OCI-LY1 (cell line): Measurements from ENCODE around the gene ANAPC13.
A peak's percentile ranks its signal among the peaks of the same experiment; 100 is the strongest.

Source experiments
- H2AFZ ChIP-seq: fragments of 200-600 bp; sonication (generic), shearing (Covaris generic); 2 replicates; pipeline ENCODE4 v1.6.0; 2014; ENCODE audit warnings: antibody characterized with exemption, mild to moderate bottlenecking, low read length
- H3F3A ChIP-seq: fragments of 200-600 bp; sonication (generic), shearing (Covaris generic); 2 replicates; pipeline ENCODE4 v1.6.0; 2014; ENCODE audit warnings: mild to moderate bottlenecking, antibody characterized with exemption, low read length, moderate library complexity; ENCODE audit not compliant: insufficient read depth
- H3K27ac ChIP-seq: fragments of 200-600 bp; sonication (generic); 2 replicates; pipeline ENCODE4 v1.5.1; 2014; ENCODE audit warnings: low read length, mixed run types, mild to moderate bottlenecking, low read depth; ENCODE audit not compliant: poor library complexity, severe bottlenecking
- H3K27me3 ChIP-seq: fragments of 200-600 bp; sonication (generic); 2 replicates; pipeline ENCODE4 v1.6.0; 2014; ENCODE audit warnings: antibody characterized with exemption, mild to moderate bottlenecking, low read length, moderate library complexity; ENCODE audit not compliant: insufficient read depth
- H3K36me3 ChIP-seq: fragments of 200-600 bp; sonication (generic); 2 replicates; pipeline ENCODE4 v1.6.1; 2014; ENCODE audit warnings: mild to moderate bottlenecking, antibody characterized with exemption, low read length, moderate library complexity, mixed read lengths; ENCODE audit not compliant: insufficient read depth
- H3K4me1 ChIP-seq: fragments of 200-600 bp; sonication (generic); 2 replicates; pipeline ENCODE4 v1.5.1; 2014; ENCODE audit warnings: mild to moderate bottlenecking, low read length, moderate library complexity; ENCODE audit not compliant: insufficient read depth, severe bottlenecking
- H3K4me2 ChIP-seq: fragments of 200-600 bp; sonication (generic), shearing (Covaris generic); 2 replicates; pipeline ENCODE4 v1.6.1; 2014; ENCODE audit warnings: low read length
- H3K4me3 ChIP-seq: fragments of 200-600 bp; sonication (generic); 2 replicates; pipeline ENCODE4 v1.5.1; 2014; ENCODE audit warnings: low read length, low read depth, mild to moderate bottlenecking, mixed read lengths; ENCODE audit not compliant: poor library complexity, severe bottlenecking
- H3K79me2 ChIP-seq: fragments of 200-600 bp; shearing (Covaris generic); 2 replicates; pipeline ENCODE4 v1.6.1; 2016; ENCODE audit warnings: mixed run types, low read length, mixed read lengths; ENCODE audit not compliant: insufficient read depth
- H3K9ac ChIP-seq: fragments of 200-600 bp; sonication (generic), shearing (Covaris generic); 2 replicates; pipeline ENCODE4 v1.6.1; 2014; ENCODE audit warnings: mild to moderate bottlenecking, low read length, mixed read lengths
- H3K9me2 ChIP-seq: fragments of 200-600 bp; sonication (generic), shearing (Covaris generic); 2 replicates; pipeline ENCODE4 v1.6.1; 2014; ENCODE audit warnings: low read depth, mild to moderate bottlenecking, low read length, mixed read lengths
- H3K9me3 ChIP-seq: fragments of 200-600 bp; shearing (Covaris generic); 2 replicates; pipeline ENCODE4 v1.6.1; 2014; ENCODE audit warnings: low read length, mixed read lengths
- H4K20me1 ChIP-seq: fragments of 200-600 bp; sonication (generic), shearing (Covaris generic); 2 replicates; pipeline ENCODE4 v1.6.0; 2016; ENCODE audit warnings: mild to moderate bottlenecking, low read length; ENCODE audit not compliant: insufficient read depth
- EZH2 ChIP-seq: fragments of 200-600 bp; sonication (generic), shearing (Covaris generic); IDR thresholded peaks from 2 replicates; pipeline ENCODE4 v1.8.0; 2017; ENCODE audit warnings: borderline replicate concordance, mixed run types, mild to moderate bottlenecking, antibody characterized with exemption, low read length, moderate library complexity, mixed read lengths
- TF ChIP-seq, protein P1 (sequence below): fragments of 200-600 bp; sonication (generic), shearing (Covaris generic); IDR thresholded peaks from 2 replicates; pipeline ENCODE4 v1.5.1; 2017; ENCODE audit warnings: mild to moderate bottlenecking, antibody characterized with exemption, low read length, moderate library complexity, mixed read lengths

The ANAPC13 gene

DNA sequence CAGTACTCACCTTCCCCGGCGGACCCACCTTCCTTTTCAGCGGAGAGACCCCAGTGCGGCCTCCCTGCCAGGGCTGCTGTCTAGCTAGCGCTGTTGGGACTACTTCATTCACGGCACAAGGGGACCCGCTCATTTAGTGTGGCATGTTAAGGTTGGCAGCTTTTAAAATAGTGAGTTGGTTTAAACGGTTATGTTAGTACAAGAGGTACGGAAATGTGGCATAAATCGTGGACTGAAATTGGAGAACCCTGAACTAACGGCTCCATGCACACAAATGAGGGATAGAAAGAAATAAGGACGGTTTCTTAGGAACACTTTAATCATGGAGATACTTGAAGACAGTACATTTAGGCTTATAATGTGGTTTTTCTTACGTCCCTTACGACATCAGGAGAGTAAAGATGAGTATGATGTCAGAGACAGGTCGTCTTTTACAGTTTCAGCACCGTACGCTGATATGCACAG lies 824 bp upstream of the ANAPC13 start:
- H4K20me1 ChIP-seq: no peaks in the 10 kb centered on the region
- peaks cover 22% of the 10 kb centered on the region for H3K36me3 ChIP-seq
- TF ChIP-seq, protein P1, sequence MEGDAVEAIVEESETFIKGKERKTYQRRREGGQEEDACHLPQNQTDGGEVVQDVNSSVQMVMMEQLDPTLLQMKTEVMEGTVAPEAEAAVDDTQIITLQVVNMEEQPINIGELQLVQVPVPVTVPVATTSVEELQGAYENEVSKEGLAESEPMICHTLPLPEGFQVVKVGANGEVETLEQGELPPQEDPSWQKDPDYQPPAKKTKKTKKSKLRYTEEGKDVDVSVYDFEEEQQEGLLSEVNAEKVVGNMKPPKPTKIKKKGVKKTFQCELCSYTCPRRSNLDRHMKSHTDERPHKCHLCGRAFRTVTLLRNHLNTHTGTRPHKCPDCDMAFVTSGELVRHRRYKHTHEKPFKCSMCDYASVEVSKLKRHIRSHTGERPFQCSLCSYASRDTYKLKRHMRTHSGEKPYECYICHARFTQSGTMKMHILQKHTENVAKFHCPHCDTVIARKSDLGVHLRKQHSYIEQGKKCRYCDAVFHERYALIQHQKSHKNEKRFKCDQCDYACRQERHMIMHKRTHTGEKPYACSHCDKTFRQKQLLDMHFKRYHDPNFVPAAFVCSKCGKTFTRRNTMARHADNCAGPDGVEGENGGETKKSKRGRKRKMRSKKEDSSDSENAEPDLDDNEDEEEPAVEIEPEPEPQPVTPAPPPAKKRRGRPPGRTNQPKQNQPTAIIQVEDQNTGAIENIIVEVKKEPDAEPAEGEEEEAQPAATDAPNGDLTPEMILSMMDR: no peak
- no peak for TF ChIP-seq EZH2
- H3K9me3 ChIP-seq: peaks cover 5% of the 10 kb centered on the region; the same call in 1 of the 2 replicates
- peak overlapping the region; percentile 83 for H3K27ac ChIP-seq
- H3K9ac ChIP-seq: peak overlapping the region; percentile 90
- H3K4me1 ChIP-seq: peaks cover 53% of the 10 kb centered on the region
- no peak overlapping the region for H2AFZ ChIP-seq
- H3K79me2 ChIP-seq: peaks cover 53% of the 10 kb centered on the region
- peak overlapping the region; percentile 81 for H3K4me3 ChIP-seq
- peak overlapping the region; percentile 82 for H3K4me2 ChIP-seq
- H3F3A ChIP-seq: 0 out of 2 replicates have a peak, but pooled peaks cover 5% of the 10 kb centered on the region
- no peaks in the 10 kb centered on the region for H3K27me3 ChIP-seq
- H3K9me2 ChIP-seq: no peaks in the 10 kb centered on the region

DNA sequence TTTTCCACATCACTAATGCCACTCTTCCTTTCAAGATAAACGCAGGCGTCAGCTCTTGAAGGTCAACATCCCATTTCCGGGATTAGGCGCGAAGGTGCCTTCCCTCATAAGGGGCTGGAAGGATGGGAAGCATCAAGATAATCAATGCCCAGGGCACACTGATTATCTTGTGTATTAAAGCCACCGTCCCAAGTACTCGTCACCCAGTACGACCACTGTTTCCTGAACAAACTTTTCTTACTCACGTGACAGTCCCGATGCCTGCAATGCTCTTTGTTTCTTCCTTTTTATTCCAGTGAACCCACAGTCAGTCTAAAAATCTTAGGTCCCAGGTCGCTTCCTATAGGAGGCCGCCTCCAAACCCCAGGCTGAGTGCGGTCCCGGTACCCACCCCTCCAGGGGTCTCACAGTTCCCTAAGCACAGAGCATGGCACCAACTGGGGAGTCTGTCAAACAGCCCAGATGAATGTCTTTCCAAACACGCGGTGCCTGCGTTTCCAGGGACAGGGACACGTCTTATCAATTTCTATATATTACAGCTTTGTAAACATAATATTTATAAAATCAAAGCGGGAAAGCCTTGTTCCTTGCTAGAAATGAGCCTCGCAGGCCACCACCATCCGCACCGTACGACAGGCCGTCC lies 589 bp downstream of the ANAPC13 start:
- H3K9me3 ChIP-seq: no peaks in the 10 kb centered on the region
- H3K9me2 ChIP-seq: no peaks in the 10 kb centered on the region
- no peak for TF ChIP-seq EZH2
- TF ChIP-seq, protein P1: no peak
- no peaks in the 10 kb centered on the region for H4K20me1 ChIP-seq
- H3K4me2 ChIP-seq: peak overlapping the region; percentile 82
- H3K4me1 ChIP-seq: peaks cover 51% of the 10 kb centered on the region
- H3F3A ChIP-seq: 0 out of 2 replicates have a peak, but pooled peaks cover 5% of the 10 kb centered on the region
- H3K4me3 ChIP-seq: peak overlapping the region; percentile 81
- H3K36me3 ChIP-seq: peaks cover 36% of the 10 kb centered on the region
- H3K27ac ChIP-seq: peak overlapping the region; percentile 83
- H3K79me2 ChIP-seq: peaks cover 41% of the 10 kb centered on the region
- peak overlapping the region; percentile 90 for H3K9ac ChIP-seq
- H2AFZ ChIP-seq: 0 out of 2 replicates have a peak overlapping the region, but pooled peaks have one; percentile 20
- no peaks in the 10 kb centered on the region for H3K27me3 ChIP-seq

DNA sequence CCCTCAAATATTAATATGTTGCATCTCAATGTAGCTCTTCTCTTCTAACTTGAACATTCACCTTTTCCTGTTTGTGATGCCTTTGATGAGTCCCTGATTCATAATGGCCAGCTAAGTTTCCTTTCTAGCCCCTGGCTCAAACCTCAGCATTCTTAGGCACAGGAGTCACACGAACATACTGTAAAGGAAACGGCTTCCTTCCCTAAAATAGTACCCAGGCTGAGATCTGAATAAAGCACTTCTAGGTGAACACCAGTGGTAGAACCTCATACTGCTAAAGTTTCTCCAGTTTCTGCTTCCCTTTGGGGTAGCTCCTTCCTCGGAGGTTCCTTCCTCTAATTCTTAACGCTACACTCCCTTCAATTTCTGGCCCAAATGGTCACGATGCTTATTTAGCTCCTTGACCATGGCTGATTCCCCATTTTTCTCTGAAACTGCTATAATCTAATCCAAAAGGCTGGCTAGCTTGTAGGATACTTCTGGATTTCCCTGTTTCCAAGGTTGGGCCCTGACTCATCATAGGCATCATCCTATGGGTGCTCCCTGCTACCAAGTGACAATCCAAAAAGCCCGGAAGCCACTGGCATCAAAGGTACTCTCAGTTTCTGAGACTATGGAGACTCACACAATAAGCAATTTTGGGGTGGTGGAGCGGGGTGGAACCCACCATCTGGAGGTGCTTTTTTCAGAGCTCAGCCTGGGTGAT lies 2.4 kb downstream of the ANAPC13 start:
- Histone ChIP-seq H3K36me3 (peaks cover 54% of the 10 kb centered on the region), H3K9ac (peak overlapping the region; percentile 2; the same call in 1 of the 2 replicates), H3K27me3 (no peaks in the 10 kb centered on the region), H3K9me3 (no peaks in the 10 kb centered on the region), H2AFZ (no peak overlapping the region), H3K4me2 (peak overlapping the region; percentile 82), H3K27ac (no peak overlapping the region), H3K9me2 (no peaks in the 10 kb centered on the region), H3K4me3 (peak overlapping the region; percentile 81), H3K79me2 (peaks cover 34% of the 10 kb centered on the region), H3F3A (no peaks in the 10 kb centered on the region), H4K20me1 (no peaks in the 10 kb centered on the region), H3K4me1 (peaks cover 35% of the 10 kb centered on the region)
- TF ChIP-seq, protein P1: no peak
- no peak for TF ChIP-seq EZH2
